OCI-LY1 (cell line): ENCODE measurements around the gene UBR3.

Experiments used
- EZH2 ChIP-seq: fragments of 200-600 bp; sonication (generic), shearing (Covaris generic); IDR thresholded peaks from 2 replicates; pipeline ENCODE4 v1.8.0; 2017; ENCODE audit warnings: borderline replicate concordance, mixed run types, mild to moderate bottlenecking, antibody characterized with exemption, low read length, moderate library complexity, mixed read lengths
- TF ChIP-seq, protein P1 (sequence below): fragments of 200-600 bp; sonication (generic), shearing (Covaris generic); IDR thresholded peaks from 2 replicates; pipeline ENCODE4 v1.5.1; 2017; ENCODE audit warnings: mild to moderate bottlenecking, antibody characterized with exemption, low read length, moderate library complexity, mixed read lengths

DNA sequence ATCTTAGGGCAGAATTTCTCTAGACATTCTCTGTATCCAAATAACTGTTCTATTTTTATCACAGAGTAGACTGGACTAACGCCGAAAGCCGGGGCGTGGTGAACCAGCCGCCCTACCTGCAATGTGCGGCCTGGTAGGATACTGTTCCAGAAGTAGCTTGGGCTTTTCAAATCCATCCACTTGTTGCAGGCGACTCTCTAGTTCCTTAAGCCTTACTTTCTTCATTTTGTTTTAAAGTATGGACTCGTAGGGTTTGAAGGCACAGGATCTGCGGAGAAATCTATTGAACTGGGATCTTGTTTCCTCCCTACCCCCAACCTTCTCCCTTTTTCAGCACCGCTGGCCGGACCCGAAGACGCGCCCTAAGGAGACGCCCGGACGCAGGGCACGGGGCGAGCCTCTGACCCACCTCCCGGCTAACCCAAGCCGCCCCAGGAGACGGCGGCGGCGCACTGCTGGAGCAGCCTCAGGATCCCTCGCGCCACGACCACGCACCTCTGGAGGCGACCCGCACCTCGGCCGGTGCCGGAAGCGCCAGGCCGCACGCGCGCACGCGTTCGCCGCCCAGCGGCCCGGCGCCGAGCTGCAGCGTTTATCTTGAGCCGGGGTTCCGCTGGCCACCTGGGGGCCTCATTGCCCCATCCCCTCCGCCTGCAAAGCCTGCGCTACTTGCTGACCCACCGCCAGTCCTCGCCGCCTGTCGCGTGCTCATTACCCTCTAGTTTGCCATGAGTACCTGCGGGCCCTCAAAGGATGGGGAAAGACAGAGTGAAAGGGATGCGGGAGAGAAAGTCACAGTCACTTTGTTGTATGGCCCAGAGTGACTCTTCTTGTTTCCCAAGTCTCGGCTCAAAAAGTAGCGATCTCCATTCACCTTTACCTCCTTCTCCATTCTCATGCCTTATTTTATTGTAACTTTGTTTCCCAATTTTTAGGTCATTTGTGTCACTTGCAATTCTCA lies 2.6 kb upstream of the UBR3 start, which contains the start of gene METTL5:
- TF ChIP-seq, protein P1, sequence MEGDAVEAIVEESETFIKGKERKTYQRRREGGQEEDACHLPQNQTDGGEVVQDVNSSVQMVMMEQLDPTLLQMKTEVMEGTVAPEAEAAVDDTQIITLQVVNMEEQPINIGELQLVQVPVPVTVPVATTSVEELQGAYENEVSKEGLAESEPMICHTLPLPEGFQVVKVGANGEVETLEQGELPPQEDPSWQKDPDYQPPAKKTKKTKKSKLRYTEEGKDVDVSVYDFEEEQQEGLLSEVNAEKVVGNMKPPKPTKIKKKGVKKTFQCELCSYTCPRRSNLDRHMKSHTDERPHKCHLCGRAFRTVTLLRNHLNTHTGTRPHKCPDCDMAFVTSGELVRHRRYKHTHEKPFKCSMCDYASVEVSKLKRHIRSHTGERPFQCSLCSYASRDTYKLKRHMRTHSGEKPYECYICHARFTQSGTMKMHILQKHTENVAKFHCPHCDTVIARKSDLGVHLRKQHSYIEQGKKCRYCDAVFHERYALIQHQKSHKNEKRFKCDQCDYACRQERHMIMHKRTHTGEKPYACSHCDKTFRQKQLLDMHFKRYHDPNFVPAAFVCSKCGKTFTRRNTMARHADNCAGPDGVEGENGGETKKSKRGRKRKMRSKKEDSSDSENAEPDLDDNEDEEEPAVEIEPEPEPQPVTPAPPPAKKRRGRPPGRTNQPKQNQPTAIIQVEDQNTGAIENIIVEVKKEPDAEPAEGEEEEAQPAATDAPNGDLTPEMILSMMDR: peak; percentile 99
- no peak for TF ChIP-seq EZH2
